Liver (tissue), 3 donors: Measurements from ENCODE around the gene SLC2A5.

Experiments used
- EGR1 ChIP-seq, 2 donors: IDR thresholded peaks; 2 replicates each; pipeline ENCODE4 v1.6.1; 2016 to 2018; ENCODE audit warnings: antibody characterized with exemption in 2 of 2, low read depth in 2 of 2
- FOXA1 ChIP-seq: IDR thresholded peaks from 2 replicates; pipeline ENCODE4 v1.6.1; 2016; ENCODE audit warnings: antibody characterized with exemption
- GABPA ChIP-seq, 2 donors: IDR thresholded peaks in 1 of 2; conservative IDR thresholded peaks in 1 of 2; 2 replicates each; pipeline ENCODE4 v1.6.1; 2016; ENCODE audit warnings: antibody characterized with exemption in 2 of 2, mild to moderate bottlenecking in 1 of 2, moderate library complexity in 1 of 2
- JUND ChIP-seq, 2 donors: IDR thresholded peaks; 2 replicates each; pipeline ENCODE4 v1.6.1; 2016; ENCODE audit warnings: antibody characterized with exemption in 2 of 2
- RAD21 ChIP-seq, 2 donors: IDR thresholded peaks; 2 replicates each; pipeline ENCODE4 v1.6.1; 2016; ENCODE audit warnings: antibody characterized with exemption in 2 of 2, mild to moderate bottlenecking in 2 of 2
- RXRA ChIP-seq, 2 donors: IDR thresholded peaks; 2 replicates each; pipeline ENCODE4 v1.6.1; 2017 to 2018; ENCODE audit warnings: antibody characterized with exemption in 2 of 2, mild to moderate bottlenecking in 1 of 2
- TAF1 ChIP-seq: conservative IDR thresholded peaks from 2 replicates; pipeline ENCODE4 v1.6.1; 2016; ENCODE audit warnings: antibody characterized with exemption, mild to moderate bottlenecking
- YY1 ChIP-seq: IDR thresholded peaks from 2 replicates; pipeline ENCODE4 v1.6.1; 2016; ENCODE audit warnings: antibody characterized with exemption, mild to moderate bottlenecking
- TF ChIP-seq, protein P1 (sequence below): fragments of 150-350 bp; IDR thresholded peaks from 2 replicates; pipeline ENCODE4 v1.5.1; 2017; ENCODE audit warnings: improper control_type of control experiment, low read depth, low read length; ENCODE audit not compliant: missing input control
- TF ChIP-seq, protein P2 (sequence below): IDR thresholded peaks from 2 replicates; pipeline ENCODE4 v1.6.1; 2016; ENCODE audit warnings: antibody characterized with exemption
- TF ChIP-seq, protein P3 (sequence below): IDR thresholded peaks from 2 replicates; pipeline ENCODE4 v1.6.1; 2016; ENCODE audit warnings: antibody characterized with exemption
- donor health status: healthy.
- donor health status: healthy.

DNA sequence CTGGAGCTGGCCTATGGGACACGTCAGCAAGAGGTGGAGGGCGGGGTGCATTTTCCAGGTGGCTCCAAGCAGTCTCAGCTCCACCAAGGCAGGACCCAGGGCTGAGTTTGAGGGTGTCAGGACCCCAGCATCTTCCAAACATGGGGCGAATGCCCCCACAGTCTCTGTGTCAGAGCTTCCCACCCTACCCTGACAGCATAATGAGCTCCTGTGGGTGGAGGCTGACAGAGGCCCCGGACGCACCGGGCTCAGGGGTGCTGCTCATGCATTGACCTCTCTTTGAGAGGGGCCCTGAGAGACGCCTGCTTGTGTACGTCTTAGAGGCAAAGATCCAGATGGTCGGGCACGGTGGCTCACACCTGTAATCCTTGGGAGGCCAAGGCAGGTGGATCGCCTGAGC, 80.4 kb downstream of the SLC2A5 start:
- TF ChIP-seq, protein P1, sequence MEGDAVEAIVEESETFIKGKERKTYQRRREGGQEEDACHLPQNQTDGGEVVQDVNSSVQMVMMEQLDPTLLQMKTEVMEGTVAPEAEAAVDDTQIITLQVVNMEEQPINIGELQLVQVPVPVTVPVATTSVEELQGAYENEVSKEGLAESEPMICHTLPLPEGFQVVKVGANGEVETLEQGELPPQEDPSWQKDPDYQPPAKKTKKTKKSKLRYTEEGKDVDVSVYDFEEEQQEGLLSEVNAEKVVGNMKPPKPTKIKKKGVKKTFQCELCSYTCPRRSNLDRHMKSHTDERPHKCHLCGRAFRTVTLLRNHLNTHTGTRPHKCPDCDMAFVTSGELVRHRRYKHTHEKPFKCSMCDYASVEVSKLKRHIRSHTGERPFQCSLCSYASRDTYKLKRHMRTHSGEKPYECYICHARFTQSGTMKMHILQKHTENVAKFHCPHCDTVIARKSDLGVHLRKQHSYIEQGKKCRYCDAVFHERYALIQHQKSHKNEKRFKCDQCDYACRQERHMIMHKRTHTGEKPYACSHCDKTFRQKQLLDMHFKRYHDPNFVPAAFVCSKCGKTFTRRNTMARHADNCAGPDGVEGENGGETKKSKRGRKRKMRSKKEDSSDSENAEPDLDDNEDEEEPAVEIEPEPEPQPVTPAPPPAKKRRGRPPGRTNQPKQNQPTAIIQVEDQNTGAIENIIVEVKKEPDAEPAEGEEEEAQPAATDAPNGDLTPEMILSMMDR = no peak
- TF ChIP-seq RAD21 (IDR thresholded peaks at IDR 0.05) (no peak), EGR1 (IDR thresholded peaks at IDR 0.05; ENCODE audit: low read depth in 2 of 2) (no peak), JUND (IDR thresholded peaks at IDR 0.05) (no peak), GABPA (IDR thresholded peaks at IDR 0.05 in 1 of 2, conservative IDR thresholded peaks at IDR 0.05 in 1 of 2) (no peak), FOXA1 (no peak), TAF1 (no peak), YY1 (no peak), RXRA (IDR thresholded peaks at IDR 0.05) (no peak)
- TF ChIP-seq, protein P2, sequence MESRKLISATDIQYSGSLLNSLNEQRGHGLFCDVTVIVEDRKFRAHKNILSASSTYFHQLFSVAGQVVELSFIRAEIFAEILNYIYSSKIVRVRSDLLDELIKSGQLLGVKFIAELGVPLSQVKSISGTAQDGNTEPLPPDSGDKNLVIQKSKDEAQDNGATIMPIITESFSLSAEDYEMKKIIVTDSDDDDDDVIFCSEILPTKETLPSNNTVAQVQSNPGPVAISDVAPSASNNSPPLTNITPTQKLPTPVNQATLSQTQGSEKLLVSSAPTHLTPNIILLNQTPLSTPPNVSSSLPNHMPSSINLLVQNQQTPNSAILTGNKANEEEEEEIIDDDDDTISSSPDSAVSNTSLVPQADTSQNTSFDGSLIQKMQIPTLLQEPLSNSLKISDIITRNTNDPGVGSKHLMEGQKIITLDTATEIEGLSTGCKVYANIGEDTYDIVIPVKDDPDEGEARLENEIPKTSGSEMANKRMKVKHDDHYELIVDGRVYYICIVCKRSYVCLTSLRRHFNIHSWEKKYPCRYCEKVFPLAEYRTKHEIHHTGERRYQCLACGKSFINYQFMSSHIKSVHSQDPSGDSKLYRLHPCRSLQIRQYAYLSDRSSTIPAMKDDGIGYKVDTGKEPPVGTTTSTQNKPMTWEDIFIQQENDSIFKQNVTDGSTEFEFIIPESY = no peak
- TF ChIP-seq, protein P3, sequence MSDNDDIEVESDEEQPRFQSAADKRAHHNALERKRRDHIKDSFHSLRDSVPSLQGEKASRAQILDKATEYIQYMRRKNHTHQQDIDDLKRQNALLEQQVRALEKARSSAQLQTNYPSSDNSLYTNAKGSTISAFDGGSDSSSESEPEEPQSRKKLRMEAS = no peak
